HepG2 (cell line): ENCODE results near the gene DNAJC7. TPM values are rescaled to one million over a fixed set of nuclear protein-coding genes. Genes with fewer than 3 reads are reported as not detected.

ENCODE experiments used
- AHR ChIP-seq: IDR thresholded peaks from 2 replicates; pipeline ENCODE4 v1.6.1; 2018; ENCODE audit warnings: missing genetic modification reagents, missing compliant biosample characterization
- AKAP8 ChIP-seq: sonication (generic); formaldehyde crosslinking; IDR thresholded peaks from 2 replicates; pipeline ENCODE4 v1.5.1; 2020; ENCODE audit warnings: mild to moderate bottlenecking, missing genetic modification reagents
- BRCA1 ChIP-seq: sonication (generic); formaldehyde crosslinking; IDR thresholded peaks from 2 replicates; pipeline ENCODE4 v1.4.0; 2020; ENCODE audit warnings: missing genetic modification reagents
- E2F5 ChIP-seq: sonication (generic); formaldehyde crosslinking; conservative IDR thresholded peaks from 2 replicates; pipeline ENCODE4 v1.4.0; 2020; ENCODE audit warnings: missing genetic modification reagents
- HDAC2 ChIP-seq: sonication (generic); formaldehyde crosslinking; IDR thresholded peaks from 2 replicates; pipeline ENCODE4 v1.4.0; 2020; ENCODE audit warnings: missing genetic modification reagents
- JDP2 ChIP-seq: sonication (generic); formaldehyde crosslinking; IDR thresholded peaks from 2 replicates; pipeline ENCODE4 v1.8.1; 2022; ENCODE audit warnings: missing genetic modification reagents, borderline replicate concordance
- NFE2 ChIP-seq: sonication (generic); formaldehyde crosslinking; IDR thresholded peaks from 2 replicates; pipeline ENCODE4 v1.4.0; 2020; ENCODE audit warnings: missing genetic modification reagents
- PHB2 ChIP-seq: fragments of 450-650 bp; IDR thresholded peaks from 2 replicates; pipeline ENCODE4 v1.6.1; 2018; ENCODE audit not compliant: partially characterized antibody
- SRSF9 ChIP-seq: fragments of 200-400 bp; formaldehyde crosslinking; IDR thresholded peaks from 2 replicates; pipeline ENCODE4 v1.6.1; 2018; ENCODE audit warnings: borderline replicate concordance, mild to moderate bottlenecking, low read depth, low read length; ENCODE audit not compliant: insufficient read depth, poor library complexity, severe bottlenecking
- TP53 ChIP-seq: sonication (generic); formaldehyde crosslinking; conservative IDR thresholded peaks from 2 replicates; pipeline ENCODE4 v1.4.0; 2020; ENCODE audit warnings: missing genetic modification reagents
- ZNF350 ChIP-seq: sonication (generic); formaldehyde crosslinking; IDR thresholded peaks from 2 replicates; pipeline ENCODE4 v1.4.0; 2020; ENCODE audit warnings: mild to moderate bottlenecking, low read depth, missing genetic modification reagents, borderline replicate concordance
- ZNF367 ChIP-seq: sonication (generic); formaldehyde crosslinking; IDR thresholded peaks from 2 replicates; pipeline ENCODE4 v1.4.0; 2020; ENCODE audit warnings: missing genetic modification reagents, borderline replicate concordance
- ZNF446 ChIP-seq: sonication (generic); formaldehyde crosslinking; IDR thresholded peaks from 2 replicates; pipeline ENCODE4 v1.5.0; 2020; ENCODE audit warnings: mild to moderate bottlenecking, missing genetic modification reagents
- ZNF543 ChIP-seq: sonication (generic); formaldehyde crosslinking; IDR thresholded peaks from 2 replicates; pipeline ENCODE4 v1.4.0; 2020; ENCODE audit warnings: mild to moderate bottlenecking, missing genetic modification reagents
- ZNF724P ChIP-seq: sonication (generic); formaldehyde crosslinking; IDR thresholded peaks from 2 replicates; pipeline ENCODE4 v1.8.0; 2022; ENCODE audit warnings: missing genetic modification reagents, borderline replicate concordance
- polyA plus RNA-seq, 8 experiments: library from polyadenylated mRNA; depleted of rRNA in 3 of 8; stranded (reverse) in 7 of 8; unstranded in 1 of 8; fragments of >200 nt; fragmentation: Illumina TruSeq in 4 of 8; extraction: Trizol in 4 of 8; gene quantifications; 2 replicates each; pipeline versions ENCODE4 v1.2.1 to v1.2.3, GENCODE V29; 2011 to 2016; ENCODE audit warnings: low read depth in 4 of 8, missing spikeins in 1 of 8, mixed read lengths in 1 of 8; ENCODE audit not compliant: insufficient read depth in 1 of 8
- total RNA-seq, 5 experiments: library from RNA; depleted of rRNA; stranded (reverse); fragments of >200 nt; fragmentation: Illumina TruSeq; extraction: Trizol; gene quantifications; 2 replicates each; pipeline ENCODE4 v1.2.3, GENCODE V29; 2016; ENCODE audit warnings: low read depth in 1 of 5
- TF ChIP-seq, protein P1 (sequence below): sonication (generic); formaldehyde crosslinking; IDR thresholded peaks from 2 replicates; pipeline ENCODE4 v1.8.0; 2022; ENCODE audit warnings: mild to moderate bottlenecking, missing genetic modification reagents, borderline replicate concordance
- TF ChIP-seq, protein P2 (sequence below): sonication (generic); formaldehyde crosslinking; IDR thresholded peaks from 2 replicates; pipeline ENCODE4 v1.5.1; 2020; ENCODE audit warnings: mild to moderate bottlenecking, missing genetic modification reagents, moderate library complexity
- TF ChIP-seq, protein P3 (sequence below): sonication (generic); formaldehyde crosslinking; IDR thresholded peaks from 2 replicates; pipeline ENCODE4 v1.8.0; 2022; ENCODE audit warnings: mild to moderate bottlenecking, missing genetic modification reagents, moderate library complexity
- TF ChIP-seq, protein P4 (sequence below): sonication (generic); formaldehyde crosslinking; IDR thresholded peaks from 2 replicates; pipeline ENCODE4 v1.8.1; 2022; ENCODE audit warnings: low read depth, mild to moderate bottlenecking, missing genetic modification reagents
- TF ChIP-seq, protein P5 (sequence below): sonication (generic); formaldehyde crosslinking; IDR thresholded peaks from 2 replicates; pipeline ENCODE4 v1.8.0; 2022; ENCODE audit warnings: mild to moderate bottlenecking, missing genetic modification reagents

Gene DNAJC7
- total and polyA plus RNA-seq, 2 of the 13 experiments (the other 11 are each of a cell fraction or from before 2014, with no cell fraction given): 47.7 to 132 TPM

GRCh38 chr17:41966463-41967140 is 50.6 kb downstream of the DNAJC7 start, which contains the start of gene CNP (continued):
- TF ChIP-seq, protein P1, sequence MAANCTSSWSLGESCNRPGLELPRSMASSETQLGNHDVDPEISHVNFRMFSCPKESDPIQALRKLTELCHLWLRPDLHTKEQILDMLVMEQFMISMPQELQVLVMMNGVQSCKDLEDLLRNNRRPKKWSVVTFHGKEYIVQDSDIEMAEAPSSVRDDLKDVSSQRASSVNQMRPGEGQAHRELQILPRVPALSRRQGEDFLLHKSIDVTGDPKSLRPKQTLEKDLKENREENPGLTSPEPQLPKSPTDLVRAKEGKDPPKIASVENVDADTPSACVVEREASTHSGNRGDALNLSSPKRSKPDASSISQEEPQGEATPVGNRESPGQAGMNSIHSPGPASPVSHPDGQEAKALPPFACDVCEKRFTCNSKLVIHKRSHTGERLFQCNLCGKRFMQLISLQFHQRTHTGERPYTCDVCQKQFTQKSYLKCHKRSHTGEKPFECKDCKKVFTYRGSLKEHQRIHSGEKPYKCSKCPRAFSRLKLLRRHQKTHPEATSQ (CRISPR knock-in tag): peak; percentile 76; the same call in 1 of the 2 replicates
- TF ChIP-seq, protein P2, sequence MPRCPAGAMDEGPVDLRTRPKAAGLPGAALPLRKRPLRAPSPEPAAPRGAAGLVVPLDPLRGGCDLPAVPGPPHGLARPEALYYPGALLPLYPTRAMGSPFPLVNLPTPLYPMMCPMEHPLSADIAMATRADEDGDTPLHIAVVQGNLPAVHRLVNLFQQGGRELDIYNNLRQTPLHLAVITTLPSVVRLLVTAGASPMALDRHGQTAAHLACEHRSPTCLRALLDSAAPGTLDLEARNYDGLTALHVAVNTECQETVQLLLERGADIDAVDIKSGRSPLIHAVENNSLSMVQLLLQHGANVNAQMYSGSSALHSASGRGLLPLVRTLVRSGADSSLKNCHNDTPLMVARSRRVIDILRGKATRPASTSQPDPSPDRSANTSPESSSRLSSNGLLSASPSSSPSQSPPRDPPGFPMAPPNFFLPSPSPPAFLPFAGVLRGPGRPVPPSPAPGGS: peak; percentile 73; the same call in 1 of the 2 replicates
- TF ChIP-seq E2F5 (CRISPR knock-in tag) (peak; percentile 72), ZNF367 (CRISPR knock-in tag) (peak; percentile 14; the same call in 1 of the 2 replicates), JDP2 (CRISPR knock-in tag) (0 out of 2 replicates have a peak, but pooled peaks have one; percentile 21), ZNF446 (CRISPR knock-in tag) (peak; percentile 5; the same call in 1 of the 2 replicates), ZNF724P (CRISPR knock-in tag) (peak; percentile 6; the same call in 1 of the 2 replicates), PHB2 (no peak), TP53 (CRISPR knock-in tag) (no peak), AKAP8 (CRISPR knock-in tag) (peak; percentile 73; the same call in 1 of the 2 replicates), SRSF9 (no peak), ZNF350 (CRISPR knock-in tag) (peak; percentile 32; the same call in 1 of the 2 replicates), BRCA1 (peak; percentile 74; the same call in 1 of the 2 replicates), HDAC2 (CRISPR knock-in tag) (no peak; the same call in 1 of the 2 replicates), ZNF543 (peak; percentile 55; the same call in 1 of the 2 replicates), AHR (CRISPR knock-in tag) (peak; percentile 70; the same call in 1 of the 2 replicates), NFE2 (CRISPR knock-in tag) (no peak)
- TF ChIP-seq, protein P3, sequence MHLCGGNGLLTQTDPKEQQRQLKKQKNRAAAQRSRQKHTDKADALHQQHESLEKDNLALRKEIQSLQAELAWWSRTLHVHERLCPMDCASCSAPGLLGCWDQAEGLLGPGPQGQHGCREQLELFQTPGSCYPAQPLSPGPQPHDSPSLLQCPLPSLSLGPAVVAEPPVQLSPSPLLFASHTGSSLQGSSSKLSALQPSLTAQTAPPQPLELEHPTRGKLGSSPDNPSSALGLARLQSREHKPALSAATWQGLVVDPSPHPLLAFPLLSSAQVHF (CRISPR knock-in tag): peak; percentile 88
- TF ChIP-seq, protein P4, sequence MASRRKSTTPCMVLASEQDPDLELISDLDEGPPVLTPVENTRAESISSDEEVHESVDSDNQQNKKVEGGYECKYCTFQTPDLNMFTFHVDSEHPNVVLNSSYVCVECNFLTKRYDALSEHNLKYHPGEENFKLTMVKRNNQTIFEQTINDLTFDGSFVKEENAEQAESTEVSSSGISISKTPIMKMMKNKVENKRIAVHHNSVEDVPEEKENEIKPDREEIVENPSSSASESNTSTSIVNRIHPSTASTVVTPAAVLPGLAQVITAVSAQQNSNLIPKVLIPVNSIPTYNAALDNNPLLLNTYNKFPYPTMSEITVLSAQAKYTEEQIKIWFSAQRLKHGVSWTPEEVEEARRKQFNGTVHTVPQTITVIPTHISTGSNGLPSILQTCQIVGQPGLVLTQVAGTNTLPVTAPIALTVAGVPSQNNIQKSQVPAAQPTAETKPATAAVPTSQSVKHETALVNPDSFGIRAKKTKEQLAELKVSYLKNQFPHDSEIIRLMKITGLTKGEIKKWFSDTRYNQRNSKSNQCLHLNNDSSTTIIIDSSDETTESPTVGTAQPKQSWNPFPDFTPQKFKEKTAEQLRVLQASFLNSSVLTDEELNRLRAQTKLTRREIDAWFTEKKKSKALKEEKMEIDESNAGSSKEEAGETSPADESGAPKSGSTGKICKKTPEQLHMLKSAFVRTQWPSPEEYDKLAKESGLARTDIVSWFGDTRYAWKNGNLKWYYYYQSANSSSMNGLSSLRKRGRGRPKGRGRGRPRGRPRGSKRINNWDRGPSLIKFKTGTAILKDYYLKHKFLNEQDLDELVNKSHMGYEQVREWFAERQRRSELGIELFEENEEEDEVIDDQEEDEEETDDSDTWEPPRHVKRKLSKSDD (CRISPR knock-in tag): peak; percentile 83; the same call in 1 of the 2 replicates
- TF ChIP-seq, protein P5, sequence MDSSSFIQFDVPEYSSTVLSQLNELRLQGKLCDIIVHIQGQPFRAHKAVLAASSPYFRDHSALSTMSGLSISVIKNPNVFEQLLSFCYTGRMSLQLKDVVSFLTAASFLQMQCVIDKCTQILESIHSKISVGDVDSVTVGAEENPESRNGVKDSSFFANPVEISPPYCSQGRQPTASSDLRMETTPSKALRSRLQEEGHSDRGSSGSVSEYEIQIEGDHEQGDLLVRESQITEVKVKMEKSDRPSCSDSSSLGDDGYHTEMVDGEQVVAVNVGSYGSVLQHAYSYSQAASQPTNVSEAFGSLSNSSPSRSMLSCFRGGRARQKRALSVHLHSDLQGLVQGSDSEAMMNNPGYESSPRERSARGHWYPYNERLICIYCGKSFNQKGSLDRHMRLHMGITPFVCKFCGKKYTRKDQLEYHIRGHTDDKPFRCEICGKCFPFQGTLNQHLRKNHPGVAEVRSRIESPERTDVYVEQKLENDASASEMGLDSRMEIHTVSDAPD (CRISPR knock-in tag): 0 out of 2 replicates have a peak, but pooled peaks have one; percentile 65
